ENCODE results near the gene SCAMP4.
A peak's percentile ranks its signal among the peaks of the same experiment; 100 is the strongest.

Gene SCAMP4

DNA sequence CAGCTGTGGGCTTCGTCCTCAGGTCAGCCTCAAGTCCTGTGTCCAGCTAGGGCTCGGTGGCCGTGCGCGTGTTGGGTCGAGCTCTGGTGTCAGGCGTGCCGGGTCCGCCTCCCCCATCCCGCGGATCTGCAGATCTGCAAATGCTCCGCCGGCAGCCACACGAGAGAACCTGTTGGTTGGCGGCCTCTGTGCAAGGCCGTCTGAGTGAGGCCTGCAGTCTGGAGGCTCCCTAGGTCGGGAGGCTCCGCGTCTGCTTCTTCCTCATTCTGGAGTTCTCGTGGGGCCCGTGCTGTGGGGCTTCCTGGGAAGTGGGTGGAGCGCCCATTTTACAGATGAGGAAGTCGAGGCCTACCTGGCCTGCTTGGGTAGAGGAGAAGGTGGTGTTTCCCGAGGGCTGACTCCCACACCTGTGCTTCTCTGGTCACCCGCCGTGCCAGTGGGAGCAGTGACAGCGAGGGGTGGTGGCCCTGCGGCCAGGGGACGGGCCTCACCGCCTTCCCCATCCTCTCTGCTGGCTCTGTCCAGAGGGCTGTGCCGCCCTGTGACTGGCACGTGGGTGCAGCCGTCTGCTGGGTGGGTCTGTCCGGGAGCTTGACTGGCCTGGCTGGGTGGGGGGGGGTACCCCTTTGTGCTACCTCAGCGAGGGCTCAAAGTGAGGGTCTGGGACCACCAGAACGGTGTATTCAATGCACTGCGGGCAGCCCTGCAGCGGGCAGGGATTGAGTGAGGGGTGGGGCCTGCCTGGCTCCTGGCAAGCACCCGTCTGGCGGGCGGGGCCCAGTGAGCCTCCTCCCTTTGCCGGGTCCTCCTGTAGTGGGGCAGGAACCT lies 39.1 kb downstream of the SCAMP4 start:
- TF ChIP-seq, protein P1, sequence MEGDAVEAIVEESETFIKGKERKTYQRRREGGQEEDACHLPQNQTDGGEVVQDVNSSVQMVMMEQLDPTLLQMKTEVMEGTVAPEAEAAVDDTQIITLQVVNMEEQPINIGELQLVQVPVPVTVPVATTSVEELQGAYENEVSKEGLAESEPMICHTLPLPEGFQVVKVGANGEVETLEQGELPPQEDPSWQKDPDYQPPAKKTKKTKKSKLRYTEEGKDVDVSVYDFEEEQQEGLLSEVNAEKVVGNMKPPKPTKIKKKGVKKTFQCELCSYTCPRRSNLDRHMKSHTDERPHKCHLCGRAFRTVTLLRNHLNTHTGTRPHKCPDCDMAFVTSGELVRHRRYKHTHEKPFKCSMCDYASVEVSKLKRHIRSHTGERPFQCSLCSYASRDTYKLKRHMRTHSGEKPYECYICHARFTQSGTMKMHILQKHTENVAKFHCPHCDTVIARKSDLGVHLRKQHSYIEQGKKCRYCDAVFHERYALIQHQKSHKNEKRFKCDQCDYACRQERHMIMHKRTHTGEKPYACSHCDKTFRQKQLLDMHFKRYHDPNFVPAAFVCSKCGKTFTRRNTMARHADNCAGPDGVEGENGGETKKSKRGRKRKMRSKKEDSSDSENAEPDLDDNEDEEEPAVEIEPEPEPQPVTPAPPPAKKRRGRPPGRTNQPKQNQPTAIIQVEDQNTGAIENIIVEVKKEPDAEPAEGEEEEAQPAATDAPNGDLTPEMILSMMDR (IDR thresholded peaks at IDR 0.05), result no peak

DNA sequence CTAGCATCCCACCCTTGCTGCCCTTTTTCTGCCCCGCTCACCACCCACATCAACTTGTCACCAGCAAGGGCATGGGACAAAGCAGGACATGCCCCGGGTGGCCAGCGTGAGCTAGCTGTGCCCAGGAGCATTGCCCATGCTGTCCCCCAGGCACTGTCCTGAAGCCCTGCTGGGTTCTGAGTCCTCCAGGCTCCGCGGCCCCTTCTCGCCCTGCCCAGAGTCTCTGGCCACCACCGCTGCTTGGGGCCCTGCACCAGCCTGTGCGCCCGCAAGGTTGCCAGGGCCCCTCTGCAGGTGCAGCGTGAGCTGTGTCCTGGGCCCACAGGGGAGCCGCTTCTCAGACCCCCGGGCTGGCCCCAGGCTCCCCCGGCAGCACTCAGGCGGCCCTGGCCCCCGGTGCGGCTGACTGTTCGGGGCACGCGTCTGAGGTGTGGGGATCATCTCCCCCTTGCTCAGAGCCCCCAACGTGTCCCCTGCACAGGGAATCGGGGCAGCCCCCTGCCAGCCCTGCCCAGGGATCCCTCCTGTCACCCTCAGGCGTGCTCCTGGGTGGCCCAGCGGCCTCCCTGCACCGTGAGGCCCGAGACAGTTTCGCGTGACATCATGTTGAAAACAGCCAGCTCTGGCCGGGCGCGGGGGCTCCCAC lies 39.8 kb downstream of the SCAMP4 start:
- TF ChIP-seq, protein P1 (IDR thresholded peaks at IDR 0.05), result no peak

DNA sequence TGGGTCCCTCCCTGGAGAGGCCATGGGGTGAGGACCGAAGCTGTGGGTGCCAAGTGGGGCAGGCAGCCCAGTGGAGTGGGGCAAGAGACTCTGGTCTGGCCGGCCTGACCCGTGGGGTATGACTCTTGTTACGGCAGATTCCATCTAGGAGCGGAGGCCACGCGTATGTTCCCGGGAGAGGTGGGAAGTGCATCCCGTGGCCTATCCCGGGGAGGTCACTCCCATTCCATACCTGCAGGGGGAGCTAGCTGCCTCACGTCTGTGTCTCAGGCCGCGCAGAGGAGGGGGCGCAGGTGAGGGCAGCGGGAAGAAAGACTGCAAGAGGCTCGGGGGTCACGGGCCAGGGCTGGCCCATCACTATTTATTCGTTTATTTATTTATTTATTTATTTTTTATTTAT lies 40.7 kb downstream of the SCAMP4 start:
- TF ChIP-seq, protein P1 (IDR thresholded peaks at IDR 0.05), result peak; percentile 52

DNA sequence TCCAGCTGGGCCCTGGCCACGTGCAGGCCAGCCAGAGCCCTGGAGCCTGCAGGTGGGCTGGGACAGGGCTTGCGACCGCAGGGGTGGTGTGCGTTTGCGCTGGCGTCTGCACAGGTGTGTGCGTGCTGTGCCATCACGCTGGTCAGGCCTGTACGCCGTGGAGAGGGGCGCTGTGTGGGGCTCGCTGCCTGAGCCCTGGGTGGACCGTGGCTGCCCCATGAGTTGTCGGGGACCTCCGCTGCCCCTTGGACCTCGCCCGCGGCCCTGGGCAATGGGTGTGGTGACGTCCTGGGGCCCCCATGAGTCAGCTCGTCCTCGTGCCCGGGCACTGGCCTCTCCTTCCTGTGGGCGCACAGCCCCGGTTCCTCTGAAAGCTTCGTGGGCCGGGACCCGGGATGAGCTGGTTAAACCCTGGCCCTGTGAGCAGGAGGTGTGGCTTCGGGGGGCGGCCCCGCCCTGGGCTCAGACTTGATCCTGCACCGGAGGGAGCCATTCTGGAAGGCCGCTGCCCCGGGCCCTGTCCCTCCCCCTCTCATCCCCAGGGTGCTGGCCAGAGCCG lies 42.5 kb downstream of the SCAMP4 start:
- TF ChIP-seq, protein P1 (IDR thresholded peaks at IDR 0.05), result no peak

DNA sequence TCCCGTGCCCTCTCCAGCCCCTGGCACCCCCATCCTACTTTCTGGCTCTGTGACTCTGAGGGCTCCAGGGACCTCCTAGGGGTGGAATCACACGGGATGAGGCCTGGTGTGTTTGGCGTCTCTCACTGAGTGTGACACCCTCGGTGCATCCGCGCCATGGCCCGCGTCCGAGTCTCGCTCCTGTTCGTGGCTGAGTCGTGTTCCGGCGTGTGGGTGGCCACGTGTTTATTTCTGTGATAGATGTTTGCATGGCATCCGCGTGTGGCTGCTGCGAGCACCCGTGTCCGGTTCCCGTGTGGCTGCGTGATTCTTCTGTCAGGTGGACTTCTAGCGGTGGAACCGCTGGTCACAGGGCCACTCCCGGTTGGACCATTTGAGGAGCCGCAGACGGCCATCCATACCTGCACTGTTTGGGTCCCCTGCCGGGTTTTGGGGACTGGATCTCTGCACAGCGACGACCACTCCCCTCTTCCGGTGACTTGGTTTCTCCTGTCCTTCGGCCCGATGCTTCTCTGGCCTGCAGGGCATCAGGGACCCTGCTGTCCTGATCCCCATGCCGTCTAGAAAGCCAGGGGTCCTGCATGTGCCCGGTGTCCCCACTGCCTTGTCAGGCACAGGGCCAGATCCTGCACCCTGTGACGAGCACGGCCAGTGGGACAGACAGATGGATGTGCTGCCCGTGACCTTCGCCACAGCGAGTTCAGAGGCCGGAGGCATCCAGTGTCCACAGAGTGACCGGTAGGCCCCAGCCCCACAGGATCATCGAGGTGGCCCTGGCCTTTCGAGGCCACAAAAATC lies 44.3 kb downstream of the SCAMP4 start:
- TF ChIP-seq, protein P1 (IDR thresholded peaks at IDR 0.05), result no peak

DNA sequence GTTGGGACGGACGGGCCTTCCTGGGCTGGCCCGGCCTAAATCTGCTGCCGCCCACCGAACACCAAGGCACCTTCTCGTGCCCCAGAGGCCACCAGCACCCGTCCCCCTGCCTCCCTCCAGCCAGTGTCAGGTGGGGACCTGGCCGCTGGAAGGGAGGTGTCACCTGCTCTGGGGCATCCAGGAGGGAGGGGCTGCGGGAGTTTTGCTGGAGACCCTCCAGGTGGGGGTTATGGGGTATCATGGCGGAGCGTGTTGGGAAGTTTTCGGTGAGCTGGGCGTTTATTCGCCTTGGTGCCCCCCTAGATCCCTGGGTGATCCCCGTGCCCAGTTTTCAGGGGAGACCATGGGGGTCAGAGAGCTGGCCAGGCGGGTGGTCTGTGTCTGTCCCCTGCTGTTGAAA lies 45.4 kb downstream of the SCAMP4 start:
- TF ChIP-seq, protein P1 (IDR thresholded peaks at IDR 0.05), result no peak

DNA sequence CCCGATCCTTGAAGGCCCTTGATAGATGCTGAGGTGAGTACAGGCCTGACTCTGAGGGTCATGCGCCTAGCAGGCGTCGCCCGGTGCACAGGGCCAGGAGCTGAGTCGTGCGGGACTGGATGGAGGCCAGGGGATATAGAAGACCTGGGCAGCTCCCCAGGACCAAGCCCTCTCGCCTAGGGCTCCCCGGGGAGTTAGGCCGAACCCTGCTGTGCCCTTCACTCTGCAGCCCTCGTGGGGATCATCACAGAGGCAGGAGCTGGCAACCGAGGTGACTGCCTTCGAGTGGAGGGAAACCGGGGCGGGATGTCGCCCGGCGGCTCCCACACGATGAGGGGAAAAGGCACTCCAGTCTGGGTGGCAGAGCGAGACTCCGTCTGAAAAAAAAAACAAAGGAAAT lies 47.4 kb downstream of the SCAMP4 start:
- TF ChIP-seq, protein P1 (IDR thresholded peaks at IDR 0.05), result no peak

All from LNCAP (cell line).